Endothelial cell of umbilical vein (primary cell): Measurements from ENCODE around the gene HTR7. TPM values are rescaled to one million over a fixed set of nuclear protein-coding genes. Genes with fewer than 3 reads are reported as not detected.

Source experiments
- BruUV-seq: library from RNA; stranded (reverse); fragments of 400-500 nt; replicated peaks from 2 replicates; lab custom pipeline; 2021; lab: Mats Ljungman, UMichigan
- CTCF ChIA-PET: fragments of 300-600, 350-600 bp; sonication (Branson Sonifier 250); formaldehyde crosslinking; loops from one replicate; lab custom pipeline; 2021; ENCODE audit warnings: antibody characterized with exemption, inconsistent platforms; lab: Charles Lee
- POLR2A ChIA-PET: fragments of 300-600, 350-600 bp; sonication (Branson Sonifier 250); formaldehyde crosslinking; loops from one replicate; lab custom pipeline; 2021; ENCODE audit warnings: antibody characterized with exemption, inconsistent platforms; lab: Charles Lee
- DNase-seq: peaks from one replicate; pipeline ENCODE4 v3.0.0-alpha.2; 2011; ENCODE audit warnings: low read depth, low spot score
- FAIRE-seq: peaks from 2 replicates; lab custom pipeline; 2011; peaks lifted over from hg19 to GRCh38; lab: Jason Lieb, UNC
- H2AFZ ChIP-seq: 2 replicates; pipeline ENCODE4 v1.6.0; 2012; ENCODE audit warnings: low read depth, low read length, control low read depth, inconsistent platforms
- H3K27ac ChIP-seq: 2 replicates; pipeline ENCODE4 v1.5.1; 2011; ENCODE audit warnings: low read depth, mild to moderate bottlenecking, control low read depth, low read length, moderate library complexity; ENCODE audit not compliant: insufficient read depth
- H3K27me3 ChIP-seq, 2 experiments: 2 replicates each; pipeline versions ENCODE4 v1.6.0 to v1.6.1; 2011; ENCODE audit warnings: low read length in 2 of 2, mixed read lengths in 1 of 2; ENCODE audit not compliant: control insufficient read depth in 2 of 2, insufficient read depth in 2 of 2
- H3K36me3 ChIP-seq, 2 experiments: 2 replicates in 1 of 2; 3 replicates in 1 of 2; pipeline ENCODE4 v1.5.1; 2011; ENCODE audit warnings: low read length in 2 of 2, mild to moderate bottlenecking in 1 of 2, moderate library complexity in 1 of 2; ENCODE audit not compliant: control insufficient read depth in 2 of 2, insufficient read depth in 2 of 2; ENCODE audit errors: extremely low read depth in 1 of 2
- H3K4me1 ChIP-seq: 3 replicates; pipeline ENCODE4 v1.5.1; 2011; ENCODE audit warnings: mild to moderate bottlenecking, low read length; ENCODE audit not compliant: control insufficient read depth, insufficient read depth; ENCODE audit errors: extremely low read depth
- H3K4me2 ChIP-seq: 2 replicates; pipeline ENCODE4 v1.6.1; 2011; ENCODE audit warnings: low read length, control low read depth, mixed read lengths; ENCODE audit not compliant: insufficient read depth
- H3K4me3 ChIP-seq, 3 experiments: fragments of 200-600 bp in 1 of 3; sonication (generic), shearing (Covaris generic) in 1 of 3; replicated peaks in 1 of 3; 2 replicates each; pipeline ENCODE4 v1.5.1; 2011 to 2016; ENCODE audit warnings: control low read depth in 3 of 3, low read length in 3 of 3, mild to moderate bottlenecking in 2 of 3, inconsistent platforms in 1 of 3, low read depth in 1 of 3, moderate library complexity in 1 of 3; ENCODE audit not compliant: insufficient read depth in 1 of 3
- H3K79me2 ChIP-seq: 2 replicates; pipeline ENCODE4 v1.6.0; 2012; ENCODE audit warnings: low read length, inconsistent platforms; ENCODE audit not compliant: control insufficient read depth, insufficient read depth
- H3K9ac ChIP-seq: replicated peaks from 2 replicates; pipeline ENCODE3; 2011; ENCODE audit warnings: low read length, control low read depth; ENCODE audit not compliant: insufficient read depth; ENCODE audit errors: extremely low read depth
- H3K9me1 ChIP-seq: replicated peaks from 3 replicates; pipeline ENCODE4 v1.6.0; 2011; ENCODE audit warnings: mild to moderate bottlenecking, low read length; ENCODE audit not compliant: control insufficient read depth, insufficient read depth; ENCODE audit errors: extremely low read depth
- H3K9me3 ChIP-seq: replicated peaks from 2 replicates; pipeline ENCODE4 v1.5.1; 2012; ENCODE audit warnings: low read length, inconsistent platforms; ENCODE audit not compliant: control insufficient read depth, insufficient read depth
- H4K20me1 ChIP-seq: replicated peaks from 2 replicates; pipeline ENCODE3; 2011; ENCODE audit warnings: mild to moderate bottlenecking, low read length; ENCODE audit not compliant: control insufficient read depth, insufficient read depth; ENCODE audit errors: extremely low read depth
- EZH2 ChIP-seq: IDR thresholded peaks from 2 replicates; pipeline ENCODE4 v1.6.1; 2012; ENCODE audit warnings: borderline replicate concordance, low read depth, mild to moderate bottlenecking, moderate library complexity, low read length, inconsistent platforms; ENCODE audit not compliant: severe bottlenecking
- FOS ChIP-seq: IDR thresholded peaks from 2 replicates; pipeline ENCODE4 v1.6.1; 2011; ENCODE audit warnings: mild to moderate bottlenecking, low read length, moderate library complexity, borderline replicate concordance; ENCODE audit not compliant: insufficient read depth
- GATA2 ChIP-seq: IDR thresholded peaks from 2 replicates; pipeline ENCODE4 v1.7.0; 2011; ENCODE audit warnings: low read depth, mild to moderate bottlenecking, moderate library complexity, mixed read lengths, low read length; ENCODE audit not compliant: insufficient read length, insufficient read depth
- JUN ChIP-seq: IDR thresholded peaks from 2 replicates; pipeline ENCODE4 v1.6.1; 2011; ENCODE audit warnings: borderline replicate concordance, low read depth; ENCODE audit not compliant: insufficient read length, insufficient read depth
- MYC ChIP-seq: IDR thresholded peaks from one replicate; pipeline ENCODE4 v1.6.1; 2011; ENCODE audit warnings: mild to moderate bottlenecking, low read depth, low read length
- POLR2A ChIP-seq: IDR thresholded peaks from 2 replicates; pipeline ENCODE4 v1.6.1; 2012; ENCODE audit warnings: low read depth, mild to moderate bottlenecking, control low read depth, low read length
- POLR2AphosphoS5 ChIP-seq: IDR thresholded peaks from 2 replicates; pipeline ENCODE4 v1.6.1; 2012; ENCODE audit warnings: low read depth, mild to moderate bottlenecking, control low read depth, low read length, moderate library complexity; ENCODE audit not compliant: insufficient read depth
- dilution Hi-C: fragments of 300-500 bp; cut with MboI; formaldehyde crosslinking; loops from one replicate; pipeline ENCODE4 v1.15.0; 2019; ENCODE audit warnings: low sequenced_read_pairs; ENCODE audit not compliant: extremely low pct_ligation_motif_present
- intact Hi-C: fragments of 100-400 bp; cut with micrococcal nuclease; formaldehyde crosslinking; loops from one replicate; pipeline ENCODE4 v1.10.0; 2022
- polyA plus RNA-seq, 4 experiments: library from polyadenylated mRNA; depleted of rRNA in 3 of 4; stranded (reverse) in 3 of 4; unstranded in 1 of 4; fragments of >200 nt; gene quantifications; 2 replicates each; pipeline versions ENCODE4 v1.2.1 to v1.2.3, GENCODE V29; 2011 to 2012; ENCODE audit warnings: missing spikeins in 1 of 4
- total RNA-seq: library from RNA; stranded (reverse); gene quantifications from 2 replicates; pipeline ENCODE4 v1.2.3, GENCODE V29; 2021
- TF ChIP-seq, protein P1 (sequence below), 2 donors: IDR thresholded peaks; 1 replicate in 1 of 2; 2 replicates in 1 of 2; pipeline ENCODE4 v1.5.1; 2011; ENCODE audit warnings: low read length in 2 of 2, mild to moderate bottlenecking in 2 of 2, moderate library complexity in 2 of 2, control low read depth in 1 of 2, inconsistent platforms in 1 of 2, low read depth in 1 of 2; ENCODE audit not compliant: insufficient read depth in 1 of 2; ENCODE audit errors: extremely low read depth in 1 of 2
- TF ChIP-seq, protein P2 (sequence below): IDR thresholded peaks from 2 replicates; pipeline ENCODE4 v1.6.1; 2011; ENCODE audit not compliant: insufficient read depth, insufficient read length

The HTR7 gene
- total and polyA plus RNA-seq, 2 donors (not counting 3 experiments of a cell fraction or from before 2014, with no cell fraction given) = 0.01 to 0.22 TPM

DNA sequence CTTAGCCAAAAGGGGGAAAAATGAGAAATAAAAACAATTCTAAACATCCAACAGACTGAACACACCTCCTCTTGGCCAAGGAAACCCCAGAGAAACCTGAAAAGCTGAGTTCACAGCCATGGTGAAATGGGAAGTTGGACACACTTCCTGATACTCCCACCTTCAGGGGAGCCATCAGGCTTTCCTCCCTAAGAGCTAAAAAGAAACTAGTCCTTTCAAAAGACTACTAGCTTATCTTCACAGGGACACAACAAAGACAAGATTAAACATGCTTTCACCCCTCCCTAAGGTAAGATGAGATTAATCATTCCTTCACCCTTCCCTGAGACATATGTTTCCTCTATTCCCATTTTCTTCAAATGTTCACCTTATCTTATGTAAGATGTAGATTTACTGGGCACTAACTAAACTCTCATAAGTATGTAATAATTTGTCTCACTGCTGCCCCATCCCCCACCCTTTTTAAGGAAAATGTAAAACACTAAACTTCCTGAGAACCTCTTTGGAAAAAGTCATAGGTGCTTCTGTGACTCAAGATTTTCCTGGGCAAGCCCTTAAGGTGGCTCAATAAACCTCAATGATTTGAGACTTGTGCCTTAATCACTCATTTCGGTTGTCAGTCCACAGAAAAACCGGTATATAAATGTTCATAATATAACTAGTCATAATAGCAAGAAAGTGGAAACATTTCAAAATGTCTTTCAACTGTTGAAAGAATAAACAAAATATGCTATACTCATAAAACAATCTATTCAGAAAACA is 40.5 kb downstream of the HTR7 start:
- H3K27me3 ChIP-seq = peaks cover 0 to 5% of the 10 kb centered on the region in 2 experiments
- H3K9me3 ChIP-seq = no peaks in the 10 kb centered on the region
- ChIA-PET POLR2A (no interaction called here), CTCF (no interaction called here)
- H3K4me1 ChIP-seq = no peaks in the 10 kb centered on the region
- no TSS peak for BruUV-seq
- no peak overlapping the region for H3K27ac ChIP-seq
- no peak overlapping the region for H3K9ac ChIP-seq
- H2AFZ ChIP-seq = no peak overlapping the region
- no peak for TF ChIP-seq MYC
- TF ChIP-seq GATA2 = no peak
- no peak for TF ChIP-seq FOS
- H3K79me2 ChIP-seq = no peaks in the 10 kb centered on the region
- no peaks in the 10 kb centered on the region for H3K9me1 ChIP-seq
- no peak for FAIRE-seq
- no peaks in the 10 kb centered on the region for H4K20me1 ChIP-seq
- no peak for DNase-seq
- intact Hi-C loops = no loop called here
- no peak overlapping the region for H3K4me3 ChIP-seq
- no peak overlapping the region for H3K4me2 ChIP-seq
- dilution Hi-C loops = no loop called here
- H3K36me3 ChIP-seq = no peaks in the 10 kb centered on the region

- no peak overlapping the region for H3K27ac ChIP-seq
- peaks cover 0 to 5% of the 10 kb centered on the region in 2 experiments for H3K27me3 ChIP-seq
- TF ChIP-seq EZH2 (no peak), POLR2AphosphoS5 (no peak), MYC (no peak), POLR2A (no peak), GATA2 (no peak), FOS (no peak), JUN (no peak)
- TF ChIP-seq, protein P1, sequence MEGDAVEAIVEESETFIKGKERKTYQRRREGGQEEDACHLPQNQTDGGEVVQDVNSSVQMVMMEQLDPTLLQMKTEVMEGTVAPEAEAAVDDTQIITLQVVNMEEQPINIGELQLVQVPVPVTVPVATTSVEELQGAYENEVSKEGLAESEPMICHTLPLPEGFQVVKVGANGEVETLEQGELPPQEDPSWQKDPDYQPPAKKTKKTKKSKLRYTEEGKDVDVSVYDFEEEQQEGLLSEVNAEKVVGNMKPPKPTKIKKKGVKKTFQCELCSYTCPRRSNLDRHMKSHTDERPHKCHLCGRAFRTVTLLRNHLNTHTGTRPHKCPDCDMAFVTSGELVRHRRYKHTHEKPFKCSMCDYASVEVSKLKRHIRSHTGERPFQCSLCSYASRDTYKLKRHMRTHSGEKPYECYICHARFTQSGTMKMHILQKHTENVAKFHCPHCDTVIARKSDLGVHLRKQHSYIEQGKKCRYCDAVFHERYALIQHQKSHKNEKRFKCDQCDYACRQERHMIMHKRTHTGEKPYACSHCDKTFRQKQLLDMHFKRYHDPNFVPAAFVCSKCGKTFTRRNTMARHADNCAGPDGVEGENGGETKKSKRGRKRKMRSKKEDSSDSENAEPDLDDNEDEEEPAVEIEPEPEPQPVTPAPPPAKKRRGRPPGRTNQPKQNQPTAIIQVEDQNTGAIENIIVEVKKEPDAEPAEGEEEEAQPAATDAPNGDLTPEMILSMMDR (IDR thresholded peaks at IDR 0.05; ENCODE audit: extremely low read depth in 1 of 2, insufficient read depth in 1 of 2, low read depth in 1 of 2, low read length in 2 of 2) = no peak
- TF ChIP-seq, protein P2, sequence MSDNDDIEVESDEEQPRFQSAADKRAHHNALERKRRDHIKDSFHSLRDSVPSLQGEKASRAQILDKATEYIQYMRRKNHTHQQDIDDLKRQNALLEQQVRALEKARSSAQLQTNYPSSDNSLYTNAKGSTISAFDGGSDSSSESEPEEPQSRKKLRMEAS = no peak
- H3K4me3 ChIP-seq = no peak overlapping the region
- no peak overlapping the region for H2AFZ ChIP-seq
- H4K20me1 ChIP-seq = no peaks in the 10 kb centered on the region
- ChIA-PET POLR2A (no interaction called here), CTCF (interaction anchor here (1.1 to 1.5 kb wide), 2 partner anchors 29 to 30 kb away, joined by 3 to 4 read pairs; no protein-coding TSS in a partner anchor)
- no peaks in the 10 kb centered on the region for H3K9me3 ChIP-seq
- no peaks in the 10 kb centered on the region for H3K4me1 ChIP-seq
- no peaks in the 10 kb centered on the region for H3K36me3 ChIP-seq
- no peak for FAIRE-seq
- no TSS peak for BruUV-seq
- no peak overlapping the region for H3K9ac ChIP-seq
- dilution Hi-C loops = no loop called here
- H3K79me2 ChIP-seq = no peaks in the 10 kb centered on the region
- H3K9me1 ChIP-seq = no peaks in the 10 kb centered on the region
- no peak overlapping the region for H3K4me2 ChIP-seq
- DNase-seq = no peak
- intact Hi-C loops = no loop called here
These were observed 41.4 kb downstream of the HTR7 start for GRCh38 chr10:90816466-90816865.
